ENCODE data around the gene GRIP1.

Gene GRIP1

GRCh38 chr12:66598608-66599007, 80.3 kb downstream of the GRIP1 start:
- no peak for DNase-seq (ENCODE audit: low spot score)

- DNase-seq (ENCODE audit: low spot score): no peak
These were observed 80.8 kb downstream of the GRIP1 start for GRCh38 chr12:66598079-66598478.

- DNase-seq (ENCODE audit: low spot score): peak; percentile 12
These were observed 82.7 kb downstream of the GRIP1 start for GRCh38 chr12:66596199-66596598.

- no peak for DNase-seq (ENCODE audit: low spot score)
These were observed 84.2 kb downstream of the GRIP1 start for GRCh38 chr12:66594688-66595087.

- no peak for DNase-seq (ENCODE audit: low spot score)
These were observed 88.4 kb downstream of the GRIP1 start for GRCh38 chr12:66590275-66590985.

GRCh38 chr12:66589095-66589494, 89.8 kb downstream of the GRIP1 start:
- DNase-seq (ENCODE audit: low spot score): no peak

- DNase-seq (ENCODE audit: low spot score): no peak
These were observed 91.0 kb downstream of the GRIP1 start for GRCh38 chr12:66587912-66588311.

GRCh38 chr12:66584673-66585072, 94.2 kb downstream of the GRIP1 start:
- no peak for DNase-seq (ENCODE audit: low spot score)

GRCh38 chr12:66573605-66574004, 105.3 kb downstream of the GRIP1 start:
- no peak for DNase-seq (ENCODE audit: low spot score)

GRCh38 chr12:66572845-66573244, 106.0 kb downstream of the GRIP1 start:
- no peak for DNase-seq (ENCODE audit: low spot score)

GRCh38 chr12:66571361-66571915, 107.4 kb downstream of the GRIP1 start:
- DNase-seq (ENCODE audit: low spot score): no peak

GRCh38 chr12:66563220-66563619, 115.7 kb downstream of the GRIP1 start:
- no peak for DNase-seq (ENCODE audit: low spot score)

- no peak for DNase-seq (ENCODE audit: low spot score)
These were observed 123.8 kb downstream of the GRIP1 start for GRCh38 chr12:66555113-66555512.

- no peak for DNase-seq (ENCODE audit: low spot score)
These were observed 126.2 kb downstream of the GRIP1 start for GRCh38 chr12:66552716-66553115.

GRCh38 chr12:66550626-66551025, 128.2 kb downstream of the GRIP1 start:
- no peak for DNase-seq (ENCODE audit: low spot score)

GRCh38 chr12:66549050-66549389, 129.9 kb downstream of the GRIP1 start:
- no peak for DNase-seq (ENCODE audit: low spot score)

- DNase-seq (ENCODE audit: low spot score): no peak
These were observed 130.4 kb downstream of the GRIP1 start for GRCh38 chr12:66548338-66549049.

GRCh38 chr12:66541426-66541825, 137.4 kb downstream of the GRIP1 start:
- no peak for DNase-seq (ENCODE audit: low spot score)

- DNase-seq (ENCODE audit: low spot score): no peak
These were observed 139.4 kb downstream of the GRIP1 start for GRCh38 chr12:66539431-66539830.

GRCh38 chr12:66538970-66539369, 139.9 kb downstream of the GRIP1 start:
- DNase-seq (ENCODE audit: low spot score): no peak

GRCh38 chr12:66537876-66538275, 141.0 kb downstream of the GRIP1 start:
- no peak for DNase-seq (ENCODE audit: low spot score)

- no peak for DNase-seq (ENCODE audit: low spot score)
These were observed 145.1 kb downstream of the GRIP1 start for GRCh38 chr12:66533767-66534166.

GRCh38 chr12:66531766-66532165, 147.1 kb downstream of the GRIP1 start:
- DNase-seq (ENCODE audit: low spot score): no peak

- no peak for DNase-seq (ENCODE audit: low spot score)
These were observed 148.9 kb downstream of the GRIP1 start for GRCh38 chr12:66529934-66530333.

All from kidney capillary endothelial cell (primary cell).